K562 (cell line): Measurements from ENCODE around the gene PAAF1. TPM values are rescaled to one million over a fixed set of nuclear protein-coding genes. Genes with fewer than 3 reads are reported as not detected.

Source experiments
- ATAC-seq: fragments of 200-7000 bp; cut with Tn5 transposase; 3 replicates; pipeline ENCODE4 v1.9.1; 2020; ENCODE audit warnings: moderate library complexity
- BruUV-seq: library from RNA; stranded (reverse); fragments of 400-500 nt; replicated peaks from 2 replicates; lab custom pipeline; 2021; lab: Mats Ljungman, UMichigan
- CTCF ChIA-PET: fragments of 300-600 bp; formaldehyde crosslinking; extraction: SDS; loops from one replicate; lab custom pipeline; 2021; ENCODE audit warnings: low intra/inter-chr PET ratio; lab: Yijun Ruan, JAX
- POLR2A ChIA-PET: fragments of 300-600, 350-650 bp; sonication (Branson Sonifier 250); formaldehyde crosslinking; extraction: SDS; loops from one replicate; lab custom pipeline; 2021; ENCODE audit warnings: antibody characterized with exemption, inconsistent platforms; lab: Yijun Ruan, JAX
- DNase-seq, 4 experiments: peaks; one replicate each; pipeline versions ENCODE4 v3.0.0 to v3.0.0-alpha.2; 2011 to 2018; ENCODE audit warnings: low spot score in 3 of 4, mixed read lengths in 3 of 4; ENCODE audit errors: extremely low read depth in 1 of 4
- FAIRE-seq: peaks from 2 replicates; lab custom pipeline; 2011; peaks lifted over from hg19 to GRCh38; lab: Jason Lieb, UNC
- H2AFZ ChIP-seq: 2 replicates; pipeline ENCODE4 v1.6.0; 2011; ENCODE audit warnings: low read depth, low read length, control low read depth, inconsistent platforms
- H3K27ac ChIP-seq: fragments of 200-600 bp; 3 replicates; pipeline ENCODE4 v1.8.0; 2011; ENCODE audit warnings: low read depth, mild to moderate bottlenecking, control low read depth, inconsistent platforms, low read length, moderate library complexity, mixed read lengths; ENCODE audit errors: extremely low read depth
- H3K27me3 ChIP-seq, 2 experiments: fragments of 300-600 bp in 1 of 2; 2 replicates in 1 of 2; 3 replicates in 1 of 2; pipeline versions ENCODE4 v1.6.0 to v1.8.0; 2011; ENCODE audit warnings: inconsistent platforms in 2 of 2, low read length in 2 of 2, mild to moderate bottlenecking in 1 of 2, mixed read lengths in 1 of 2, moderate library complexity in 1 of 2; ENCODE audit not compliant: control insufficient read depth in 2 of 2, insufficient read depth in 2 of 2
- H3K36me3 ChIP-seq: fragments of 300-600 bp; 3 replicates; pipeline ENCODE4 v1.8.0; 2011; ENCODE audit warnings: mild to moderate bottlenecking, low read length, inconsistent platforms; ENCODE audit not compliant: control insufficient read depth, insufficient read depth
- H3K4me1 ChIP-seq, 2 experiments: fragments of 200-600 bp in 1 of 2; replicated peaks in 1 of 2; 2 replicates in 1 of 2; 3 replicates in 1 of 2; pipeline versions ENCODE4 v1.5.1 to v1.8.0; 2011; ENCODE audit warnings: inconsistent platforms in 2 of 2, low read length in 2 of 2, mild to moderate bottlenecking in 1 of 2, mixed read lengths in 1 of 2, moderate library complexity in 1 of 2; ENCODE audit not compliant: control insufficient read depth in 2 of 2, insufficient read depth in 2 of 2
- H3K4me2 ChIP-seq: 2 replicates; pipeline ENCODE4 v1.6.1; 2011; ENCODE audit warnings: low read length, control low read depth, inconsistent platforms, mixed read lengths; ENCODE audit not compliant: insufficient read depth
- H3K4me3 ChIP-seq: fragments of 200-600 bp; sonication (generic), shearing (Covaris generic); 2 replicates; pipeline ENCODE4 v1.5.1; 2016; ENCODE audit warnings: control low read depth, inconsistent platforms
- H3K79me2 ChIP-seq: fragments of 200-600 bp; 3 replicates; pipeline ENCODE4 v1.8.0; 2011; ENCODE audit warnings: low read length, inconsistent platforms; ENCODE audit not compliant: control insufficient read depth, insufficient read depth
- H3K9ac ChIP-seq, 2 experiments: 2 replicates each; pipeline versions ENCODE4 v1.6.0 to v1.6.1; 2011; ENCODE audit warnings: low read depth in 2 of 2, low read length in 2 of 2, control low read depth in 1 of 2, inconsistent platforms in 1 of 2, mild to moderate bottlenecking in 1 of 2, mixed read lengths in 1 of 2; ENCODE audit not compliant: insufficient read depth in 1 of 2
- H3K9me1 ChIP-seq: one replicate; pipeline ENCODE4 v1.6.0; 2011; ENCODE audit warnings: inconsistent platforms, mild to moderate bottlenecking, low read length, moderate library complexity; ENCODE audit not compliant: control insufficient read depth, insufficient read depth
- H3K9me3 ChIP-seq: replicated peaks from 2 replicates; pipeline ENCODE4 v1.5.1; 2011; ENCODE audit warnings: low read depth, low read length, inconsistent platforms; ENCODE audit not compliant: control insufficient read depth, insufficient read depth
- H4K20me1 ChIP-seq: replicated peaks from 2 replicates; pipeline ENCODE4 v1.6.1; 2011; ENCODE audit warnings: low read length, inconsistent platforms, mixed read lengths; ENCODE audit not compliant: control insufficient read depth, insufficient read depth
- ID3 ChIP-seq, 2 experiments: fragments of 250-450 bp in 1 of 2; fragments of 450-650 bp in 1 of 2; sonication (Bioruptor Pico) in 1 of 2; IDR thresholded peaks; 2 replicates each; pipeline versions ENCODE4 v1.6.1 to v1.8.0; 2016 to 2021; ENCODE audit warnings: mild to moderate bottlenecking in 2 of 2, moderate library complexity in 2 of 2, missing compliant biosample characterization in 1 of 2, missing genetic modification characterization in 1 of 2
- ZNF592 ChIP-seq: fragments of 450-650 bp; IDR thresholded peaks from 2 replicates; pipeline ENCODE4 v1.6.1; 2017; ENCODE audit warnings: antibody characterized with exemption, mild to moderate bottlenecking
- ZNF785 ChIP-seq: fragments of 250-450 bp; sonication (Bioruptor Pico); IDR thresholded peaks from 2 replicates; pipeline ENCODE4 v1.4.0; 2020; ENCODE audit warnings: mild to moderate bottlenecking
- WGBS: fragments of 100-300 bp; shearing (Covaris generic); methylation state at CpG from one replicate; pipeline ENCODE4 v1.1.6; 2016; ENCODE audit warnings: low coverage, mixed read lengths; ENCODE audit not compliant: insufficient coverage; ENCODE audit errors: missing lambda C conversion rate; 5-methylcytosine and 5-hydroxymethylcytosine counted together
- in situ Hi-C: fragments of 300-500 bp; cut with MboI; formaldehyde crosslinking; loops from 4 replicates; pipeline ENCODE4 v1.15.0; 2018; ENCODE audit warnings: inconsistent platforms, mixed read lengths
- intact Hi-C: fragments of 100-400 bp; cut with micrococcal nuclease; formaldehyde crosslinking; loops from 2 replicates; pipeline ENCODE4 v1.14.2; 2022
- polyA plus RNA-seq, 8 experiments: library from polyadenylated mRNA; depleted of rRNA in 4 of 8; stranded (reverse) in 5 of 8; unstranded in 3 of 8; fragments of >200 nt; fragmentation: Nextera tagmentation in 2 of 8; fragmentation: Illumina TruSeq in 1 of 8; extraction: Ambion mirVana in 2 of 8; extraction: Trizol in 1 of 8; gene quantifications; 2 replicates each; pipeline versions ENCODE4 v1.2.1 to v1.2.3, GENCODE V29; 2011 to 2014; ENCODE audit warnings: inconsistent platforms in 1 of 8, missing spikeins in 1 of 8
- total RNA-seq, 7 experiments: library from RNA; depleted of rRNA in 6 of 7; stranded (reverse); fragments of >200 nt in 6 of 7; fragmentation: Illumina TruSeq in 2 of 7; extraction: Trizol in 2 of 7; gene quantifications; 2 replicates each; pipeline versions ENCODE4 v1.2.1 to v1.2.3, GENCODE V29; 2011 to 2021; ENCODE audit warnings: low replicate concordance in 1 of 7

The PAAF1 gene
- total and polyA plus RNA-seq, 9 of the 15 experiments (the other 6 are each of a cell fraction or from before 2014, with no cell fraction given): 13.5 to 78.6 (median 23.3) TPM

- H3K4me3 ChIP-seq: no peak overlapping the region
- no TSS peak for BruUV-seq
- WGBS: 37% methylated on average over 7 of the region's 7 CpGs
Observed at GRCh38 chr11:73951797-73952196, 75.0 kb downstream of the PAAF1 start.

More at GRCh38 chr11:73951797-73952196, 75.0 kb downstream of the PAAF1 start:
- intact Hi-C loops (no loop called here), in situ Hi-C loops (loop anchor here (10.0 kb wide), 1 partner anchor 373 kb away; no protein-coding TSS in a partner anchor)
- Histone ChIP-seq H3K9ac (no peak overlapping the region), H4K20me1 (no peaks in the 10 kb centered on the region), H3K4me1 (peaks cover 1 to 6% of the 10 kb centered on the region in 2 experiments; a peak in 3 of 5 replicates), H3K79me2 (no peaks in the 10 kb centered on the region), H3K9me3 (peaks cover under 1% of the 10 kb centered on the region; the same call in 1 of the 2 replicates), H3K27me3 (no peaks in the 10 kb centered on the region), H3K4me2 (no peak overlapping the region), H3K36me3 (no peaks in the 10 kb centered on the region), H2AFZ (no peak overlapping the region), H3K9me1 (no peaks in the 10 kb centered on the region), H3K27ac (no peak overlapping the region)
- ChIA-PET POLR2A (interaction anchor here (0.6 to 1.0 kb wide), 2 partner anchors 18 to 1818 kb away, joined by 3 to 4 read pairs; no protein-coding TSS in a partner anchor), CTCF (no interaction called here)
- FAIRE-seq (no peak), ATAC-seq (no peak), DNase-seq (no peak)
- TF ChIP-seq ZNF592 (no peak), ID3 (CRISPR knock-in tag; IDR thresholded peaks at IDR 0.05) (no peak), ID3 (tag; IDR thresholded peaks at IDR 0.05) (no peak), ZNF785 (CRISPR knock-in tag) (no peak)
